ENCODE results near the gene FBXL19.

FBXL19 gene

GRCh38 chr16:30983289-30983889 is 60.0 kb downstream of the FBXL19 start:
- no peaks in the 10 kb centered on the region for H4K20me1 ChIP-seq (ENCODE audit: low read depth, low read length)
- H3K79me2 ChIP-seq (ENCODE audit: insufficient read depth, low read length) = no peaks in the 10 kb centered on the region
- H3F3A ChIP-seq (ENCODE audit: insufficient read depth) = no peaks in the 10 kb centered on the region; the same call in 1 of the 2 replicates
- no peak overlapping the region for H3K4me2 ChIP-seq (ENCODE audit: low read depth, low read length, poor library complexity, severe bottlenecking)
- no peak overlapping the region for H2AFZ ChIP-seq (ENCODE audit: low read depth, low read length, severe bottlenecking)
- H3K9me3 ChIP-seq (ENCODE audit: insufficient read depth, low read length) = no peaks in the 10 kb centered on the region
- no peaks in the 10 kb centered on the region for H3K27me3 ChIP-seq (ENCODE audit: low read length)
- no peak overlapping the region for H3K27ac ChIP-seq (ENCODE audit: low read depth, low read length)
- H3K9me2 ChIP-seq (replicated peaks; ENCODE audit: insufficient read depth, low read length) = no peaks in the 10 kb centered on the region
- TF ChIP-seq CTCF (IDR thresholded peaks at IDR 0.05; ENCODE audit: insufficient read depth, low read length, poor library complexity, severe bottlenecking) (no peak), EZH2phosphoT487 (conservative IDR thresholded peaks at IDR 0.05; ENCODE audit: low read length) (no peak)
- H3K9ac ChIP-seq (ENCODE audit: low read length) = no peak overlapping the region
- H3K36me3 ChIP-seq (ENCODE audit: low read length) = no peaks in the 10 kb centered on the region
- no peak overlapping the region for H3K4me3 ChIP-seq (ENCODE audit: insufficient read depth, low read length, poor library complexity, severe bottlenecking)

GRCh38 chr16:30983898-30984610 is 60.7 kb downstream of the FBXL19 start:
- Histone ChIP-seq H3K4me2 (ENCODE audit: low read depth, low read length, poor library complexity, severe bottlenecking) (no peak overlapping the region), H3K27ac (ENCODE audit: low read depth, low read length) (no peak overlapping the region), H3F3A (ENCODE audit: insufficient read depth) (no peaks in the 10 kb centered on the region; the same call in 1 of the 2 replicates), H3K9me3 (ENCODE audit: insufficient read depth, low read length) (no peaks in the 10 kb centered on the region), H2AFZ (ENCODE audit: low read depth, low read length, severe bottlenecking) (no peak overlapping the region), H3K9me2 (replicated peaks; ENCODE audit: insufficient read depth, low read length) (no peaks in the 10 kb centered on the region), H4K20me1 (ENCODE audit: low read depth, low read length) (no peaks in the 10 kb centered on the region), H3K9ac (ENCODE audit: low read length) (no peak overlapping the region), H3K36me3 (ENCODE audit: low read length) (no peaks in the 10 kb centered on the region), H3K79me2 (ENCODE audit: insufficient read depth, low read length) (no peaks in the 10 kb centered on the region), H3K4me3 (ENCODE audit: insufficient read depth, low read length, poor library complexity, severe bottlenecking) (no peak overlapping the region), H3K27me3 (ENCODE audit: low read length) (no peaks in the 10 kb centered on the region)
- no peak for TF ChIP-seq CTCF (IDR thresholded peaks at IDR 0.05; ENCODE audit: insufficient read depth, low read length, poor library complexity, severe bottlenecking)
- TF ChIP-seq EZH2phosphoT487 (conservative IDR thresholded peaks at IDR 0.05; ENCODE audit: low read length) = no peak

GRCh38 chr16:30984669-30985400 is 61.5 kb downstream of the FBXL19 start, which contains the start of gene HSD3B7:
Gene HSD3B7, plus strand, starts transcription at chr16:30985207. Its CDS starts 452 bp downstream, at chr16:30985659.
- no peaks in the 10 kb centered on the region for H3K9me3 ChIP-seq (ENCODE audit: insufficient read depth, low read length)
- H3K4me2 ChIP-seq (ENCODE audit: low read depth, low read length, poor library complexity, severe bottlenecking) = no peak within 1 kb of the TSS
- peak; percentile 82 for TF ChIP-seq CTCF (IDR thresholded peaks at IDR 0.05; ENCODE audit: insufficient read depth, low read length, poor library complexity, severe bottlenecking)
- TF ChIP-seq EZH2phosphoT487 (conservative IDR thresholded peaks at IDR 0.05; ENCODE audit: low read length) = no peak
- no peaks in the 10 kb centered on the region for H4K20me1 ChIP-seq (ENCODE audit: low read depth, low read length)
- H3K79me2 ChIP-seq (ENCODE audit: insufficient read depth, low read length) = no peaks in the 10 kb centered on the region
- no peak within 1 kb of the TSS for H3K27ac ChIP-seq (ENCODE audit: low read depth, low read length)
- no peaks in the 10 kb centered on the region for H3K27me3 ChIP-seq (ENCODE audit: low read length)
- no peaks in the 10 kb centered on the region for H3K9me2 ChIP-seq (replicated peaks; ENCODE audit: insufficient read depth, low read length)
- no peaks in the 10 kb centered on the region for H3K36me3 ChIP-seq (ENCODE audit: low read length)
- no peak within 1 kb of the TSS for H2AFZ ChIP-seq (ENCODE audit: low read depth, low read length, severe bottlenecking)
- H3K9ac ChIP-seq (ENCODE audit: low read length) = no peak within 1 kb of the TSS
- H3F3A ChIP-seq (ENCODE audit: insufficient read depth) = no peaks in the 10 kb centered on the region; the same call in 1 of the 2 replicates
- no peak within 1 kb of the TSS for H3K4me3 ChIP-seq (ENCODE audit: insufficient read depth, low read length, poor library complexity, severe bottlenecking)

All from SU-DHL-6 (cell line).